Spleen (tissue), 11 donors: ENCODE data around the gene COQ10B. TPM values are rescaled to one million over a fixed set of nuclear protein-coding genes. Genes with fewer than 3 reads are reported as not detected.
A peak's percentile ranks its signal among the peaks of the same experiment; 100 is the strongest.

Source experiments
- DNase-seq: peaks from one replicate; pipeline ENCODE4 v3.0.0-alpha.2; 2020
- H3K27ac ChIP-seq, 8 donors: fragments of 200-600 bp; sonication (generic) in 7 of 8; 1 replicate in 4 of 8; 2 replicates in 4 of 8; pipeline versions ENCODE4 v1.5.0 to v1.8.0; 2016 to 2021; ENCODE audit warnings: inconsistent platforms in 4 of 8, mild to moderate bottlenecking in 4 of 8, moderate library complexity in 1 of 8
- H3K27me3 ChIP-seq, 7 donors: fragments of 200-600 bp; sonication (generic) in 6 of 7; replicated peaks in 1 of 7; 1 replicate in 4 of 7; 2 replicates in 3 of 7; pipeline versions ENCODE4 v1.5.0 to v1.8.0; 2016 to 2021; ENCODE audit warnings: inconsistent platforms in 3 of 7, mild to moderate bottlenecking in 1 of 7
- H3K36me3 ChIP-seq, 6 donors: fragments of 200-600 bp; sonication (generic) in 5 of 6; 1 replicate in 4 of 6; 2 replicates in 2 of 6; pipeline versions ENCODE4 v1.5.0 to v1.8.0; 2016 to 2021; ENCODE audit warnings: inconsistent platforms in 2 of 6
- H3K4me1 ChIP-seq, 6 donors: fragments of 200-600 bp; sonication (generic) in 5 of 6; 1 replicate in 3 of 6; 2 replicates in 3 of 6; pipeline versions ENCODE4 v1.5.0 to v1.8.0; 2016 to 2021; ENCODE audit warnings: inconsistent platforms in 3 of 6
- H3K4me3 ChIP-seq, 8 donors: fragments of 200-600 bp; sonication (generic) in 7 of 8; 1 replicate in 4 of 8; 2 replicates in 4 of 8; pipeline versions ENCODE4 v1.5.0 to v1.8.0; 2016 to 2021; ENCODE audit warnings: inconsistent platforms in 4 of 8, mild to moderate bottlenecking in 4 of 8, moderate library complexity in 2 of 8
- H3K9me3 ChIP-seq, 8 donors: fragments of 200-600 bp; sonication (generic) in 7 of 8; 1 replicate in 4 of 8; 2 replicates in 4 of 8; pipeline versions ENCODE4 v1.5.0 to v1.8.0; 2016 to 2021; ENCODE audit warnings: inconsistent platforms in 4 of 8
- CTCF ChIP-seq, 11 experiments: fragments of 200-600 bp in 7 of 11; fragments of 450-650 bp in 4 of 11; sonication (generic) in 4 of 11; IDR thresholded peaks in 8 of 11; conservative IDR thresholded peaks in 3 of 11; 1 replicate in 7 of 11; 2 replicates in 4 of 11; pipeline versions ENCODE4 v1.4.0 to v1.8.0; 2016 to 2021; ENCODE audit warnings: antibody characterized with exemption in 11 of 11, inconsistent platforms in 4 of 11, mild to moderate bottlenecking in 1 of 11
- POLR2A ChIP-seq, 3 donors: fragments of 450-650 bp; IDR thresholded peaks; one replicate each; pipeline ENCODE4 v1.5.1; 2017; ENCODE audit warnings: antibody characterized with exemption in 3 of 3, mild to moderate bottlenecking in 1 of 3
- POLR2AphosphoS5 ChIP-seq, 3 donors: sonication (generic); formaldehyde crosslinking; IDR thresholded peaks; one replicate each; pipeline ENCODE4 v1.5.1; 2017; ENCODE audit warnings: antibody characterized with exemption in 3 of 3
- WGBS, 5 donors: extraction: QIAGEN DNeasy Blood & Tissue Kit in 3 of 5; methylation state at CpG; one replicate each; pipeline versions ENCODE4 v1.1.5 to v1.1.7; 2013 to 2018; 5-methylcytosine and 5-hydroxymethylcytosine counted together
- intact Hi-C: fragments of 100-400 bp; cut with DNase I; formaldehyde crosslinking; loops from one replicate; pipeline ENCODE4 v1.15.0; 2023; ENCODE audit warnings: low total_unique reads
- polyA plus RNA-seq, 3 donors: library from polyadenylated mRNA; stranded (reverse); fragments of 200-250 nt; gene quantifications; one replicate each; pipeline ENCODE4 v1.2.1, GENCODE V29; 2013
- total RNA-seq, 7 donors: library from RNA; depleted of rRNA in 3 of 7; stranded (reverse); fragments of >200 nt in 3 of 7; fragmentation: NEBNext Ultra II Directional in 4 of 7; extraction: Animal tissue kit (Norgen Biotek cat#: 25700) in 4 of 7; gene quantifications; one replicate each; pipeline versions ENCODE4 v1.1.0 to v1.2.1, GENCODE V29; 2016 to 2021
- donor health status: healthy with polysubstance abuse.
- donor health status: DM: no; HTN: no; CAD: no; lungs with moderate emphysema.
- donor health status: DM: no; HTN: no; CAD: no.
- donor health status: Bipolar disorder and iron deficiency.
- donor health status: healthy.
- donor health status: DM: no; HTN: no; CAD: no.
- donor health status: DM: yes; HTN: yes; CAD: no.

Gene COQ10B
- total and polyA plus RNA-seq, 10 donors = 9.3 to 34.7 (median 26.4) TPM

GRCh38 chr2:197502685-197503084, 49.3 kb downstream of the COQ10B start:
- Histone ChIP-seq H3K4me1 (peaks cover 21 to 58% (median 38%) of the 10 kb centered on the region in 6 donors), H3K27me3 (no peaks in the 10 kb centered on the region), H3K36me3 (peaks cover 0 to 36% (median 20%) of the 10 kb centered on the region in 6 donors), H3K27ac (peak overlapping the region in 2 of 8 donors; percentile 21 to 98), H3K4me3 (no peak overlapping the region), H3K9me3 (no peaks in the 10 kb centered on the region)
- TF ChIP-seq POLR2AphosphoS5 (IDR thresholded peaks at IDR 0.05) (no peak), CTCF (IDR thresholded peaks at IDR 0.05 in 8 of 11, conservative IDR thresholded peaks at IDR 0.05 in 3 of 11) (no peak), POLR2A (IDR thresholded peaks at IDR 0.05) (no peak)
- DNase-seq = no peak
- WGBS, 5 donors = 70 to 81% (median 78%) methylated on average over 4 of the region's 4 CpGs
- intact Hi-C loops = no loop called here

GRCh38 chr2:197504000-197504399, 50.6 kb downstream of the COQ10B start:
- whole genome bisulfite sequencing, 5 donors = 90 to 99% (median 96%) methylated on average over 2 of the region's 2 CpGs
- H3K9me3 ChIP-seq = no peaks in the 10 kb centered on the region
- peaks cover 13 to 45% (median 27%) of the 10 kb centered on the region in 6 donors for H3K4me1 ChIP-seq
- H3K27me3 ChIP-seq = no peaks in the 10 kb centered on the region
- peaks cover 0 to 33% (median 20%) of the 10 kb centered on the region in 6 donors for H3K36me3 ChIP-seq
- no peak overlapping the region for H3K27ac ChIP-seq
- intact Hi-C loops = no loop called here
- no peak for DNase-seq
- no peak overlapping the region for H3K4me3 ChIP-seq
- TF ChIP-seq POLR2AphosphoS5 (IDR thresholded peaks at IDR 0.05) = no peak
- TF ChIP-seq POLR2A (IDR thresholded peaks at IDR 0.05) = no peak
- TF ChIP-seq CTCF (IDR thresholded peaks at IDR 0.05 in 8 of 11, conservative IDR thresholded peaks at IDR 0.05 in 3 of 11) = no peak

GRCh38 chr2:197504512-197504911, 51.2 kb downstream of the COQ10B start:
- peaks cover 13 to 41% (median 27%) of the 10 kb centered on the region in 6 donors for H3K4me1 ChIP-seq
- TF ChIP-seq POLR2A (IDR thresholded peaks at IDR 0.05) (no peak), POLR2AphosphoS5 (IDR thresholded peaks at IDR 0.05) (no peak)
- no peak for DNase-seq
- H3K9me3 ChIP-seq = no peaks in the 10 kb centered on the region
- H3K27ac ChIP-seq = no peak overlapping the region
- H3K36me3 ChIP-seq = peaks cover 0 to 33% (median 20%) of the 10 kb centered on the region in 6 donors
- H3K27me3 ChIP-seq = no peaks in the 10 kb centered on the region
- 92 to 94% (median 93%) methylated on average over 6 of the region's 6 CpGs for WGBS, 5 donors
- H3K4me3 ChIP-seq = no peak overlapping the region
- intact Hi-C loops = no loop called here

- Histone ChIP-seq H3K27ac (no peak overlapping the region), H3K36me3 (peaks cover 0 to 33% (median 20%) of the 10 kb centered on the region in 6 donors), H3K9me3 (no peaks in the 10 kb centered on the region), H3K4me1 (peaks cover 6 to 29% (median 16%) of the 10 kb centered on the region in 6 donors), H3K27me3 (no peaks in the 10 kb centered on the region), H3K4me3 (no peak overlapping the region)
- DNase-seq = no peak
- WGBS, 5 donors = 81 to 90% (median 89%) methylated on average over 5 of the region's 5 CpGs
- TF ChIP-seq CTCF (IDR thresholded peaks at IDR 0.05 in 8 of 11, conservative IDR thresholded peaks at IDR 0.05 in 3 of 11) (no peak), POLR2AphosphoS5 (IDR thresholded peaks at IDR 0.05) (no peak), POLR2A (IDR thresholded peaks at IDR 0.05) (no peak)
- intact Hi-C loops = no loop called here
These were observed 53.3 kb downstream of the COQ10B start for GRCh38 chr2:197506658-197507057.
